HepG2 (cell line): Measurements from ENCODE around the gene ANAPC5. TPM values are rescaled to one million over a fixed set of nuclear protein-coding genes. Genes with fewer than 3 reads are reported as not detected.
A peak's percentile ranks its signal among the peaks of the same experiment; 100 is the strongest.

Experiments used
- CHD2 ChIP-seq: IDR thresholded peaks from 2 replicates; pipeline ENCODE4 v1.6.1; 2011; ENCODE audit warnings: low read depth, low read length, improper control_type of control experiment
- ETV6 ChIP-seq: sonication (generic); formaldehyde crosslinking; conservative IDR thresholded peaks from 2 replicates; pipeline ENCODE4 v1.4.0; 2020; ENCODE audit warnings: missing genetic modification reagents
- HNRNPH1 ChIP-seq: fragments of 200-400 bp; formaldehyde crosslinking; optimal IDR thresholded peaks from 2 replicates; pipeline ENCODE3; 2017; ENCODE audit warnings: mild to moderate bottlenecking, low read depth, low read length
- PHF20 ChIP-seq: sonication (generic); formaldehyde crosslinking; IDR thresholded peaks from 2 replicates; pipeline ENCODE4 v1.5.0; 2020; ENCODE audit warnings: mild to moderate bottlenecking, missing genetic modification reagents
- RAD51 ChIP-seq: fragments of 450-650 bp; IDR thresholded peaks from 2 replicates; pipeline ENCODE4 v1.6.1; 2016; ENCODE audit warnings: borderline replicate concordance
- REPIN1 ChIP-seq: sonication (generic); formaldehyde crosslinking; IDR thresholded peaks from 2 replicates; pipeline ENCODE4 v1.8.0; 2022; ENCODE audit warnings: missing genetic modification reagents, low read depth, mild to moderate bottlenecking, borderline replicate concordance
- SRSF1 ChIP-seq: fragments of 200-400 bp; formaldehyde crosslinking; optimal IDR thresholded peaks from 2 replicates; pipeline ENCODE3; 2017; ENCODE audit warnings: mild to moderate bottlenecking, low read depth, low read length, moderate library complexity
- STAT5B ChIP-seq: sonication (generic); formaldehyde crosslinking; IDR thresholded peaks from 2 replicates; pipeline ENCODE4 v1.4.0; 2020; ENCODE audit warnings: missing genetic modification reagents
- ZNF775 ChIP-seq: sonication (generic); formaldehyde crosslinking; IDR thresholded peaks from 2 replicates; pipeline ENCODE4 v1.4.0; 2020; ENCODE audit warnings: missing genetic modification reagents, mild to moderate bottlenecking, moderate library complexity, borderline replicate concordance
- ZNF777 ChIP-seq: sonication (generic); formaldehyde crosslinking; IDR thresholded peaks from 2 replicates; pipeline ENCODE4 v1.4.0; 2020; ENCODE audit warnings: missing genetic modification reagents
- polyA plus RNA-seq, 8 experiments: library from polyadenylated mRNA; depleted of rRNA in 3 of 8; stranded (reverse) in 7 of 8; unstranded in 1 of 8; fragments of >200 nt; fragmentation: Illumina TruSeq in 4 of 8; extraction: Trizol in 4 of 8; gene quantifications; 2 replicates each; pipeline versions ENCODE4 v1.2.1 to v1.2.3, GENCODE V29; 2011 to 2016; ENCODE audit warnings: low read depth in 4 of 8, missing spikeins in 1 of 8, mixed read lengths in 1 of 8; ENCODE audit not compliant: insufficient read depth in 1 of 8
- total RNA-seq, 5 experiments: library from RNA; depleted of rRNA; stranded (reverse); fragments of >200 nt; fragmentation: Illumina TruSeq; extraction: Trizol; gene quantifications; 2 replicates each; pipeline ENCODE4 v1.2.3, GENCODE V29; 2016; ENCODE audit warnings: low read depth in 1 of 5
- TF ChIP-seq, protein P1 (sequence below): fragments of 450-650 bp; IDR thresholded peaks from 2 replicates; pipeline ENCODE4 v1.6.1; 2017; ENCODE audit warnings: mild to moderate bottlenecking
- TF ChIP-seq, protein P2 (sequence below): sonication (generic); formaldehyde crosslinking; IDR thresholded peaks from 2 replicates; pipeline ENCODE4 v1.4.0; 2020; ENCODE audit warnings: missing genetic modification reagents
- TF ChIP-seq, protein P3 (sequence below): sonication (generic); formaldehyde crosslinking; conservative IDR thresholded peaks from 2 replicates; pipeline ENCODE4 v1.4.0; 2020; ENCODE audit warnings: missing genetic modification reagents
- TF ChIP-seq, protein P4 (sequence below): sonication (generic); formaldehyde crosslinking; IDR thresholded peaks from 2 replicates; pipeline ENCODE4 v1.4.0; 2020; ENCODE audit warnings: missing genetic modification reagents
- TF ChIP-seq, protein P5 (sequence below), 2 experiments: sonication (generic) in 1 of 2; formaldehyde crosslinking in 1 of 2; IDR thresholded peaks; 2 replicates each; pipeline versions ENCODE4 v1.4.0 to v1.6.1; 2016 to 2020; ENCODE audit warnings: borderline replicate concordance in 1 of 2, low read depth in 1 of 2, mild to moderate bottlenecking in 1 of 2, missing genetic modification reagents in 1 of 2

Gene ANAPC5
- total and polyA plus RNA-seq, 2 of the 13 experiments (the other 11 are each of a cell fraction or from before 2014, with no cell fraction given) = 146 to 161 TPM

DNA sequence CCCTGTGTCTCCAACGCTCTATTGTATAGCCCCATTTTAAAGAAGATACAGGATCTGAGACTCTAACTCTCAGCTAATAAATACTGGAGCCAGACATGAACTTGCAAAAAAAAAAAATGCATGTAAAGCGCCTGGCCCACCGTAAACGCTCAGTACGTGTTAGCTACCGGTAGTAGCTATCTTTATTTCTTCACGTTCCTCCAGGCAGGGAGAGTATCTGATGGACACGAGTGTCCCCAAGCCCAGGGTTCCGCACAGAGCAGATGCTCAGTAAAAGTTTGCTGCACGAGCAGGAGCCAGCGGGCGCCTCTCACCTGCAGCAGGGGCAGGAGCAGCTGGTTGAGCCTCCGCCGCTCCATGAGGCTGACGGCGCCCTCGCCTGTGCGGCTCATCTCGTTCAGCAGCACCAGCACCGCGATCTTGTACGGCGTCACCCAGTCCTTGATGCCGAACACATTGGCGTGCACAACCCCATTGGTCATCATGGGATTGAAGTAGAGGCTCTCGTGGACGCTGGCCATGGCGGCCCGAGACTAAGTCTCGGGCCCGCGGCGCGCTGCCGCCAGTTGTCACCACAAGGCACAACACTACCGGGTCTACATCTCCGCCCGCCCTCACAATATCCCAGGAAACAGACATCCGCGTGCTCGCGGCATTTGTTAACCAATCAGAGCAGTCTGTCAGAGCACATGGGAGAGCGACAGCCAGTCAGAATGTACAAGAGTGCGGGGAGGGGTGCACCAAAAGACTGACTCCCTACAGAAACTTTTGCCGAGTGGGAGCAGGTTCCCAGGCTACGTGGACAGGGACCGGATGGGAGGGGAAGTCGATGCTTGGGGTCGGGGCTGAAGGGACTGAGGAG, at the start of gene ANAPC5 (continued):
- TF ChIP-seq, protein P1, sequence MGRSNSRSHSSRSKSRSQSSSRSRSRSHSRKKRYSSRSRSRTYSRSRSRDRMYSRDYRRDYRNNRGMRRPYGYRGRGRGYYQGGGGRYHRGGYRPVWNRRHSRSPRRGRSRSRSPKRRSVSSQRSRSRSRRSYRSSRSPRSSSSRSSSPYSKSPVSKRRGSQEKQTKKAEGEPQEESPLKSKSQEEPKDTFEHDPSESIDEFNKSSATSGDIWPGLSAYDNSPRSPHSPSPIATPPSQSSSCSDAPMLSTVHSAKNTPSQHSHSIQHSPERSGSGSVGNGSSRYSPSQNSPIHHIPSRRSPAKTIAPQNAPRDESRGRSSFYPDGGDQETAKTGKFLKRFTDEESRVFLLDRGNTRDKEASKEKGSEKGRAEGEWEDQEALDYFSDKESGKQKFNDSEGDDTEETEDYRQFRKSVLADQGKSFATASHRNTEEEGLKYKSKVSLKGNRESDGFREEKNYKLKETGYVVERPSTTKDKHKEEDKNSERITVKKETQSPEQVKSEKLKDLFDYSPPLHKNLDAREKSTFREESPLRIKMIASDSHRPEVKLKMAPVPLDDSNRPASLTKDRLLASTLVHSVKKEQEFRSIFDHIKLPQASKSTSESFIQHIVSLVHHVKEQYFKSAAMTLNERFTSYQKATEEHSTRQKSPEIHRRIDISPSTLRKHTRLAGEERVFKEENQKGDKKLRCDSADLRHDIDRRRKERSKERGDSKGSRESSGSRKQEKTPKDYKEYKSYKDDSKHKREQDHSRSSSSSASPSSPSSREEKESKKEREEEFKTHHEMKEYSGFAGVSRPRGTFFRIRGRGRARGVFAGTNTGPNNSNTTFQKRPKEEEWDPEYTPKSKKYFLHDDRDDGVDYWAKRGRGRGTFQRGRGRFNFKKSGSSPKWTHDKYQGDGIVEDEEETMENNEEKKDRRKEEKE = no peak
- no peak for TF ChIP-seq ZNF777 (CRISPR knock-in tag)
- TF ChIP-seq, protein P2, sequence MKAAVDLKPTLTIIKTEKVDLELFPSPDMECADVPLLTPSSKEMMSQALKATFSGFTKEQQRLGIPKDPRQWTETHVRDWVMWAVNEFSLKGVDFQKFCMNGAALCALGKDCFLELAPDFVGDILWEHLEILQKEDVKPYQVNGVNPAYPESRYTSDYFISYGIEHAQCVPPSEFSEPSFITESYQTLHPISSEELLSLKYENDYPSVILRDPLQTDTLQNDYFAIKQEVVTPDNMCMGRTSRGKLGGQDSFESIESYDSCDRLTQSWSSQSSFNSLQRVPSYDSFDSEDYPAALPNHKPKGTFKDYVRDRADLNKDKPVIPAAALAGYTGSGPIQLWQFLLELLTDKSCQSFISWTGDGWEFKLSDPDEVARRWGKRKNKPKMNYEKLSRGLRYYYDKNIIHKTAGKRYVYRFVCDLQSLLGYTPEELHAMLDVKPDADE (CRISPR knock-in tag) = no peak
- TF ChIP-seq HNRNPH1 = peak; percentile 77
- TF ChIP-seq ETV6 (CRISPR knock-in tag) = peak; percentile 65
- TF ChIP-seq, protein P3, sequence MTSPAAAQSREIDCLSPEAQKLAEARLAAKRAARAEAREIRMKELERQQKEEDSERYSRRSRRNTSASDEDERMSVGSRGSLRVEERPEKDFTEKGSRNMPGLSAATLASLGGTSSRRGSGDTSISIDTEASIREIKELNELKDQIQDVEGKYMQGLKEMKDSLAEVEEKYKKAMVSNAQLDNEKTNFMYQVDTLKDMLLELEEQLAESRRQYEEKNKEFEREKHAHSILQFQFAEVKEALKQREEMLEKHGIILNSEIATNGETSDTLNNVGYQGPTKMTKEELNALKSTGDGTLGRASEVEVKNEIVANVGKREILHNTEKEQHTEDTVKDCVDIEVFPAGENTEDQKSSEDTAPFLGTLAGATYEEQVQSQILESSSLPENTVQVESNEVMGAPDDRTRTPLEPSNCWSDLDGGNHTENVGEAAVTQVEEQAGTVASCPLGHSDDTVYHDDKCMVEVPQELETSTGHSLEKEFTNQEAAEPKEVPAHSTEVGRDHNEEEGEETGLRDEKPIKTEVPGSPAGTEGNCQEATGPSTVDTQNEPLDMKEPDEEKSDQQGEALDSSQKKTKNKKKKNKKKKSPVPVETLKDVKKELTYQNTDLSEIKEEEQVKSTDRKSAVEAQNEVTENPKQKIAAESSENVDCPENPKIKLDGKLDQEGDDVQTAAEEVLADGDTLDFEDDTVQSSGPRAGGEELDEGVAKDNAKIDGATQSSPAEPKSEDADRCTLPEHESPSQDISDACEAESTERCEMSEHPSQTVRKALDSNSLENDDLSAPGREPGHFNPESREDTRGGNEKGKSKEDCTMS (CRISPR knock-in tag) = no peak; the same call in 1 of the 2 replicates
- peak; percentile 85; the same call in 1 of the 2 replicates for TF ChIP-seq CHD2
- TF ChIP-seq REPIN1 = peak; percentile 65; the same call in 1 of the 2 replicates
- TF ChIP-seq STAT5B (CRISPR knock-in tag) = 0 out of 2 replicates have a peak, but pooled peaks have one; percentile 46
- peak; percentile 81 for TF ChIP-seq RAD51
- TF ChIP-seq, protein P4, sequence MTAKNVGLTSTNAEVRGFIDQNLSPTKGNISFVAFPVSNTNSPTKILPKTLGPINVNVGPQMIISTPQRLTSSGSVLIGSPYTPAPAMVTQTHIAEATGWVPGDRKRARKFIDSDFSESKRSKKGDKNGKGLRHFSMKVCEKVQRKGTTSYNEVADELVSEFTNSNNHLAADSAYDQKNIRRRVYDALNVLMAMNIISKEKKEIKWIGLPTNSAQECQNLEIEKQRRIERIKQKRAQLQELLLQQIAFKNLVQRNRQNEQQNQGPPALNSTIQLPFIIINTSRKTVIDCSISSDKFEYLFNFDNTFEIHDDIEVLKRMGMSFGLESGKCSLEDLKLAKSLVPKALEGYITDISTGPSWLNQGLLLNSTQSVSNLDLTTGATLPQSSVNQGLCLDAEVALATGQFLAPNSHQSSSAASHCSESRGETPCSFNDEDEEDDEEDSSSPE (CRISPR knock-in tag) = peak; percentile 94
- peak; percentile 83 for TF ChIP-seq SRSF1
- TF ChIP-seq, protein P5, sequence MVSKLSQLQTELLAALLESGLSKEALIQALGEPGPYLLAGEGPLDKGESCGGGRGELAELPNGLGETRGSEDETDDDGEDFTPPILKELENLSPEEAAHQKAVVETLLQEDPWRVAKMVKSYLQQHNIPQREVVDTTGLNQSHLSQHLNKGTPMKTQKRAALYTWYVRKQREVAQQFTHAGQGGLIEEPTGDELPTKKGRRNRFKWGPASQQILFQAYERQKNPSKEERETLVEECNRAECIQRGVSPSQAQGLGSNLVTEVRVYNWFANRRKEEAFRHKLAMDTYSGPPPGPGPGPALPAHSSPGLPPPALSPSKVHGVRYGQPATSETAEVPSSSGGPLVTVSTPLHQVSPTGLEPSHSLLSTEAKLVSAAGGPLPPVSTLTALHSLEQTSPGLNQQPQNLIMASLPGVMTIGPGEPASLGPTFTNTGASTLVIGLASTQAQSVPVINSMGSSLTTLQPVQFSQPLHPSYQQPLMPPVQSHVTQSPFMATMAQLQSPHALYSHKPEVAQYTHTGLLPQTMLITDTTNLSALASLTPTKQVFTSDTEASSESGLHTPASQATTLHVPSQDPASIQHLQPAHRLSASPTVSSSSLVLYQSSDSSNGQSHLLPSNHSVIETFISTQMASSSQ (IDR thresholded peaks at IDR 0.05; ENCODE audit: low read depth) = 0 out of 2 replicates have a peak, but pooled peaks have one; percentile 44
- TF ChIP-seq, protein P5 (CRISPR knock-in tag; IDR thresholded peaks at IDR 0.05; ENCODE audit: borderline replicate concordance) = peak; percentile 47; the same call in 1 of the 2 replicates
- no peak for TF ChIP-seq ZNF775 (CRISPR knock-in tag)
- peak; percentile 94 for TF ChIP-seq PHF20 (CRISPR knock-in tag)
